ENCODE results near the gene PSMB7.

The PSMB7 gene

DNA sequence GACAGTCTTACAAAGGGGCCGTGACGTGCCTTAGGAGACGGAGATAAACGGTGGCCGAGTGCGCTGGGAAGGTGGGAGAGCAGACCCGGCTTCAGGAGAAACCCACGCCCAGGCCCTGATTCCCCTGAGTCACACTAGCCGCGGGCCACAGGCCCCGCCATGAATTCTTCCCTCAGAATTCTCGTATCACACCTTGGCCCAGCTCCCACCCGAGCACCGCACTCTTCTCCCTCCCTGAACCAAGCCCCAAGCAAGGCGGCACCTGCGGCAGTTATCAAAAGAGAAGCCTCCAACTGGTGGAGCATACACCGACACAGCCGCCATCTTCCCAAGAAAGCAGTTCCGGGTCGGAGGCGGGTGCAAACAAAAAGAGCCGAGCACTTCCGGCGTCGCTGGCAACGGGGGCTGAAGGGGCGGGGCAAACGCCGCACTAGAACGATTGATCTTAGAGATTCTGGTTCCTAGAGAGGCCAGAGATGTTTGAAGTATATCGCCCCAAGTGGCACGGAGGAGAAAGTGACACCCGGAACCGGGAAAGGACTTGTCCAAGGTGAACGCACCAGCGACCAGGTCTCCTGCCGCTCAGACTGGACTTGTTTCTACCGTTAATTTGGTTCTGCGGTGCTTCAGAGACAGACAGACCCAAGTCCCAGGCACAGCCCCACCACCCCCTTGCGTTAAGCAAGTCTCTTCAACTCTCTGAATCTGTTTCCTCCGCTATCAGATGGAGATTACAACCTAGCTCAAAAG, at the start of gene PSMB7:
PSMB7 (minus strand) TSS at position 341 of the 750 bp plus-strand sequence; CDS start at position 324, 17 bp downstream.
- peak; percentile 96 for DNase-seq (ENCODE audit: low read depth)

DNA sequence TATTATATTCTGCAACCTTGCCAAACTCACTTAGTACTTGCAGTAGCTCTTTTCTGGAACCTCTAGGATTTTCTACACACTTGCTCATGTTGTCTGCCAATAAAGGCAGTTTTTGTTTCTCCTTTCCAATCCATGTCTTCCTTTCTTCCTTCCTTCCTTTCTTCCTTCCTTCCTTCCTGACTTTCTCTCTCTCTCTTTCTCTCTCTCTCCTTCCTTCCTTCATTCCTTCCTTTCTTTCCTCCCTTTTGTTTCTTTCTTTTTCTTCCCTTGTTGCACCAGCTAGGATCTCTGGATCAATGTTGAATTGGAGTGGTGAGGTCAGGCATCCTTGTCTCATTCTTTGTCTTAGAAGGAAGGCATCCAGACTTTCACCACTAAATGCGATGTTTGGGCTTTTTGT, 47.5 kb upstream of the PSMB7 start:
- no peak for DNase-seq (ENCODE audit: low read depth)

DNA sequence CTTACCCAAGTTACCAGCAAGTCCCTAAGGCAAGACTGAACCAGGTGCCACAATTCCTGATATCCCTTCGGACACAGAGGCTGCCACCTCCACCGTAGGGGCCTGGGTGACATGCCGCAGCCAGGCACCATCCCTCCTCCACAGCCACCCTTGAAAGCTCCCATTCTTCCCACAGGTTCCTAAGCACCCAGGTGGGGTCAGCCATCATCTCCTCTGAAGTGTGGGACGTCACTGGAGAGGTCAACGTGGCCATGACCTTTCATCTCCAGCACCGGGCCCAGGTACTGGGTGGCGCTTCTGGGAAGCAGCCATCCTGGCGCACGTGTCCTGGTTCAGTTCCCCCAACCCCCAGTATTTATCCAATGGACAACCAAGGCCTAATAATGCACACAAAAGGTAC, 43.2 kb upstream of the PSMB7 start:
- no peak for DNase-seq (ENCODE audit: low read depth)

DNA sequence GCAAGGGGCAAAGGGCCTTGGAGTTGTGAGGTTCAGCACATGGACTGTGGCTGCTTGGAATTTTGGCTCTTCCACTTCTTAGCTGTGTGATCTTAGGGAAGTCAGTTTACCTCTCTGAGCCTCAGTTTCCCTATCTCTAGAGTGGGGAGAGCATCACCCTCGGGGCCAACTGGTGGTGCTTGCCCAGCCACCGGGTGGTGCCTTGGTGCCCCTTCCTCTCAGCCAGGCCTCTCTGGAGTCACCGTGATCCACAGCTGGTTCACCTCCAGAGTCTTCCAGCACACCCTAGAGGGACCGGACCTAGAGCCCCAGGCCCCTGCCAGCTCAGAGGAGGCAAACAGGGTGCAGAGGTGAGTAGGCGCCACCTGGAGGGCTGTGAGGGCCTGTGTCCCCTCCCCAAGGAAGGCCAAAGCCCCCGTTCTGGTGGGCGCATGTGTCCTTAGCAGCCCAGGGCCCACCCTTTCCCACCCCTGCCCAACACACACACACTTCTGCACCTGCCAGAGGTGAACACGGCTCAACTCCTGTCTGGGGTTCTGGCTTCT, 42.7 kb upstream of the PSMB7 start:
- DNase-seq (ENCODE audit: low read depth) = no peak

DNA sequence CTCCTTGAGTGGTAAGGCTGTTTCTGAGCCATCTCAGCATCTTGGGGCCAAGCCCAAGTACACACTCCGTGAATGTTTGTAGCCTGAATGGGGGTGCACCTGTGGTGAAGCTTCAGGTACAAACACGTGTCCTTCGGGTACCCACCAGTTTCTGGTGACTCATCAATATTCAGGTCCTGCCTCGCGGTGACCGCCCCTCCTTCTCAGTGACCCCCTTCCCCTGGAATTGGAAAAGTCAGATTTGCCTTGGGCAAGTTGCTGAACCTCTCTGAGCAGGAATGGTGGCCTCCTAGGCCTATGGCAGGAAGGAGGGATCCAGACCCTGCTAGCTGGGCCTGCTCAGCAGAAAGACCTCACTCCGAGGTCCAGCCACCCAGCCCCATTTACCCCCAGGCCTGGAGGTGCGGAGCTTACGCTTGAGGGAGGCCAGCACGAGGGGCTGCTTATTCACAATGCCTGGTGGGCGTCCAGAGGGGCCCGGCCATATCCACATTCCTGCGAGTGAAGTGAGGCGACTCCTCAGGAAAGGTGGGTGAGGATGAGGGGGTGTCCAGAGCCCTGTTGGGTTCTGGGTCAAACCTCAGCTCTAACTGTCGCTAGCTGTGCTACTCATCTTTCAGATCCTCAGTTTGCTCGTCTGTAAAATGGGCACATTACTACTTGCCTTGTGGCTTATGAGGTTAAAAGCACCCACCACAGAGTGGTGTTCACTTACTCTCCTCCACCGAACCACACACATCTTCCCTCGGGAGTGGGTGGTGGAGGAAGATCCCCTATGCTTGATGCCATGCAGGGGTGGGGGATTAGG, 42.0 kb upstream of the PSMB7 start:
- DNase-seq (ENCODE audit: low read depth) = no peak

DNA sequence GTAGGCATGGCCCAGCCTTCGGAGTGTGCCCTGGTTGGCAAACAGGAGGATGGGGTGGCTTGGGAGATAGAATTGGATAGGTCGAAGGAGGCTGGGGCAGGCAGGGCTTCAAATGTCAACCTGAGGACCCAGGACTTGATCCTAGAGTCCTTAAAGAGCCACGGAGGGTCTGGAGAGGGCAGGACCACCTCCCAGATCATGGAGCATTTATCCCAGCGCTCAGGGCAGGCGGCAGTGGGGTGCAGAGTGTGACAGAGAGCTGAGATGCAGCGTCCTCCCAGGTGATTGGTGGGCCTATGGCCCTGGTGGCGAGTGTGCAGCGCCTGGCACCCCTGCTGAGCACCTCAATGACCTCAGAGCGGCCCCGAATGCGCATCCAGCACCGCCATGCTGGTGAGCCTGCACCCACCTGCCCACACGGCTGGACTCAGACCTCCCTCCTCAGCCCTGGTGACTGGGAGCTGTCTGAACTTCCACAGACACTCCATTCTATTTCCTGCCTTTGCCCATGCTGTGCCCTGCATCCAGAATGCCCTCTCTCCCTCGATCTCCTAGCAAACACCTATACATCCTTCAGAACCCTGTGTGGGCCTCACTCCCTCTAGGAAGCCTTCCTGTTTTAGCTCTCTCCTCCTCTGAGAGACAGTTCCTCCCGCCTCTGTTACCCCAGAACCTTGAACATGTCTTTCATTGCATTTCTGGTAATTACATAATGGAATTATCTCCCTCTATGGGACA, 41.3 kb upstream of the PSMB7 start:
- no peak for DNase-seq (ENCODE audit: low read depth)

DNA sequence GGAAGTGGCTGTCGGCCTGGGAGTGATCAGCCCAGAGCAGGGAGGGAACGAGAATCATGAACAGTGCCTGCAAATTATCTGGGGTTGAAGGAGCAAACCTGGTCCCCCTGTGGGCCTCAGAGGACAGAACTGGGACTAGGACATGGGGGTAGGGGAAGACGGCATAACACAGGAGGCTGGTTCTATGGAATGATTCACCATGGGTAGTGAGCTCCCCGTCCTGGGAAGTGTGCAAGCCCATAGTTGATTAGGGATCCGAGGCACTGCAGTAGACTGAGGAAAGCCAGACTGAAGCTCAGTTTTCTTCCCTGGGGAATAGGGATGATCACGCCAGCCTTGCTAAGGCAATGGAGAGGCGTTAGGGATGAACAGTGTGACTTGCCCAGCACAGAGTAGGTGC, 40.6 kb upstream of the PSMB7 start:
- DNase-seq (ENCODE audit: low read depth) = no peak

DNA sequence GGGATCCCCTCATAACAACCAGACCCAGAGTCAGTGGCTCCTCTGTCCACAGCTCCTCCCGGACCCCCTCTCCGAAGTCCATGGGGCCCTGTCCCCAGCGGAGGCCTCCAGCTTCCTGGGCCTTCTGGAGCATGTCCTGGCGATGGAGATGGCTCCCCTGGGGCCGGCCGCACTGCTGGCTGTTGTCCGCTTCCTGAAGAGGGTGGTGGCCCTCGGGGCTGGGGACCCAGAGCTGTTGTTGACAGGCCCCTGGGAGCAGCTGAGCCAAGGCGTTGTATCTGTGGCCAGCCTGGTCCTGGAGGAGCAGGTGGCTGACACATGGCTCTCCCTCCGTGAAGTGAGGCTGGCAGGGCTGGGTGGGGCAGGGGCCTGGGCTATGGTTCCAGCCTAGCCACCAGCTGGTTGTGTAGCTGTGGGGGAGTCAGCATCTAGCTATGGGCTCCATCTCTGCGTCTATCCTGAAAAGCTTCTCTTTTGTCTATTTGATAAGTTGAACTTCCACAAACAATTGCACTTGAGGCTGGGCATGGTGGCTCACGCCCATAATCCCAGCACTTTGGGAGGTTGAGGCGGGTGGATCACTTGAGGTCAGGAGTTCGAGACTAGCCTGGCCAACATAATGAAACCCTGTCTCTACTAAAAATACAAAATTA, 39.7 kb upstream of the PSMB7 start:
- no peak for DNase-seq (ENCODE audit: low read depth)

DNA sequence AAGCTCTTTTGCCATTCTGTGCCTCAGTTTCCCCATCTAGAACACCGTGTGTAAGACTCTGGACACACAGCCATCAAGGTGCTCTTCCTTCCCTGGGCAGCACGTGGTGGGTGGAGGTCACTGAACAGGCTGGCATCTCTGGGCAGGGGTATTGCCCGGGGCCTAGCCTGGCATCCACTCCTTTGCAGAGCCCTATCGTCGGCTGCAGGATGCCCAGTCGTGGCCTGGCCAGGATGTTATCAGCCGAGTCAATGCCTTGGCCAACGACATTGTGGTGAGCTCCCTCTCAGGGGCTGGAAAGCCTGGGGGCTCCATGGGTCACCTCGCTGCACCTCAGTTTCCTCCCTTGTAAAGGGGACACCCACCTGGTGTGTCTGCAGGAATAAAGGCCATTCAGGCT, 39.1 kb upstream of the PSMB7 start:
- DNase-seq (ENCODE audit: low read depth) = no peak

DNA sequence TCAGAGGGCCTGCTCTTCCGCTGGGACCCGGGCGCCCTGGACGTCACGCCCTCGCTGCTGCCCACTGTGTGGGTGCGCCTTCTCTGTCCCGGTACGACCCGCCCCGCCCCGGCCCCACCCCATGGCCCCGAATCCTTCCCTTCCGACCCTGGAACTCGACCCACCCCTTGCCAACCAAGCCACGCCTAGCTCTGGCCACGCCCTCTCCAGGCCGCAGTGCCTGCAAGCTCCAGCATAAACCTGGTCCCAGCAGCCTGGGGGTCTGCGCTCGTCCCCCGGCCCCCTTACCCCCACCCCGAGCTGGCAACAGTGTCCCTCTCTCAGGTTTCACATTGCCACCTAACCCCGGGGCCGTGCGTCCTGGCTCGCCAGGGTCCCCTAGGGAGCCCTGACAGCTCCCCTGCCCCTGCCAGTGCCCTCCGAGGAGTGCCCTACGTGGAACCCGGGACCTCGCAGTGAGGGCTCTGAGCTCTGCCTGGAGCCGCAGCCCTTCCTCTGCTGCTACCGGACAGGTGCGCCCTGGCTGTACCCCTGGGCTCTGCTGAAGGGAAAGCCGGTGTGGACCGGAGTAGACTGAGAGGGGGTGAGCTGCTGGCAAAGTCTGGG, 38.4 kb upstream of the PSMB7 start:
- no peak for DNase-seq (ENCODE audit: low read depth)

DNA sequence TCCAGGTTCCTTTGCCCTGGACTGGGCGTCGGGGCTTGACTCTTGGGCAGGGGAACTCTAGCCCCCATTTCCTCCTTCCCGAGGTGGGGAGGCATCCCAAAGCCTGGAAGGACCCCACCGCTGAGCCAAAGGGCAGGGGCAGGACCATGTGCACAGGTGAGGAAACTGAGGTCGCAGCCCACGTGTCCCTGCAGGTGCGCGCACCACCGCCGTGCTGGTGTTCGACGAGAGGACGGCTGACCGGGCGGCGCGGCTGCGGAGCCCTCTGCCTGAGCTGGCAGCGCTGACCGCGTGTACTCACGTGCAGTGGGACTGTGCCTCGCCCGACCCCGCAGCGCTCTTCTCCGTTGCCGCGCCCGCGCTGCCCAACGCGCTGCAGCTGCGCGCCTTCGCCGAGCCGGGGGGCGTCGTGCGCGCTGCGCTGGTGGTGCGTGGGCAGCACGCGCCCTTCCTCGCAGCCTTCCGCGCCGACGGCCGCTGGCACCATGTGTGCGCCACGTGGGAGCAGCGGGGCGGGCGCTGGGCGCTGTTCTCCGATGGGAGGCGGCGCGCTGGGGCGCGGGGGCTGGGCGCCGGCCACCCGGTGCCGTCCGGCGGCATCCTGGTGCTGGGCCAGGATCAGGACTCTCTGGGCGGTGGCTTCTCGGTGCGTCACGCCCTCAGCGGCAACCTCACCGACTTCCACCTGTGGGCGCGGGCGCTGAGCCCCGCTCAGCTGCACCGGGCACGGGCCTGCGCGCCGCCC, 37.8 kb upstream of the PSMB7 start:
- no peak for DNase-seq (ENCODE audit: low read depth)

DNA sequence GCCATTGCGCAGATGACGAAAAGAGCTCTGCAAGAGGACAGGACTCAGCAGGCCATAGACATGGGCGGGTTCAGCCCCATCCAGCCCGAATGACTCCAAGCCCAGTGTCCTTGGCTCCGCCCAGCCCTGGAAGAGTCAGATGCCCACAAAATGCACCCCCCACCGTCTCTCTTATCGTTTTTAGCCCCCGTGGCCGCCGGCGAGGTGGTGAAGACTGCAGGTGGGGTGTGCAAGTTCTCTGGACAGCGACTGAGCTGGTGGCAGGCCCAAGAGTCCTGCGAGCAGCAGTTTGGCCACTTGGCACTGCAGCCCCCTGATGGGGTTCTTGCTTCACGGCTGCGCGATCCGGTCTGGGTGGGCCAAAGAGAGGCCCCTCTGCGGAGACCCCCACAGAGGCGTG, 37.1 kb upstream of the PSMB7 start:
- no peak for DNase-seq (ENCODE audit: low read depth)

DNA sequence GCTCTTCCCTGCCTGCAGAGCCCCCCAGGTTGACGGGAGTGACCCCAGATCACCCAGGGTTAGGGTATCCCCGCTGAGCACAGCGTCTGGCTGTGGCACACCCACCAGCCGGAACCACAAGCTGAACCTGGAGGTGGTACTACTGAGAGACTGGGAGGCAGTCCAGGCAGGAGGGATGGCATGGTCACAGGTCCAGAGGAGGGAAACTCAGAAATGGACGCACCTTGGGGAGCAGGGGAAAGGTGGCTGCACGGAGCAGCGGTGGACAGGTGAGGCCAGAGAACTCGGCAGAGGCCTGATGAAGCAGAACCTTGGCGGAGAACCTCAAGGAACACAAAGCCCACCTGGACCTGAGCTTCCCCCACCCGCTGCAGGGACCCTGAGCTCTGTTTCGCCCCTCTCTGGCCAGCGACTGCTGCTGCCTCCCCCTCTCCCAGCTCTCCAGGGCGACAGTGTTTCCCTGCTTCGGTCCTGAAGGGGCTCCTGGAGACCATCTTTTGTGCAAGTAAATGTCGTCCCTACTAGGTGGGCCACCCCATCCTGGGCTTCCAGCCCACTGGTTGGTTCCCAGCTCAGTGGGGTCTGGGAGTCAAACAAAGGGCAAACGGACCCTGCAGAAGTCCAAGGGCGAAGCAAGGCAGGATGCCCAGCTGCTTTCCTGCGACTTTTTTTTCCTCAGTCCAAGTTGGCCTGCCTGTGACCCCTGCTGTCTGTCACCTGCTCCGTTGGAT, 35.9 kb upstream of the PSMB7 start:
- no peak for DNase-seq (ENCODE audit: low read depth)

DNA sequence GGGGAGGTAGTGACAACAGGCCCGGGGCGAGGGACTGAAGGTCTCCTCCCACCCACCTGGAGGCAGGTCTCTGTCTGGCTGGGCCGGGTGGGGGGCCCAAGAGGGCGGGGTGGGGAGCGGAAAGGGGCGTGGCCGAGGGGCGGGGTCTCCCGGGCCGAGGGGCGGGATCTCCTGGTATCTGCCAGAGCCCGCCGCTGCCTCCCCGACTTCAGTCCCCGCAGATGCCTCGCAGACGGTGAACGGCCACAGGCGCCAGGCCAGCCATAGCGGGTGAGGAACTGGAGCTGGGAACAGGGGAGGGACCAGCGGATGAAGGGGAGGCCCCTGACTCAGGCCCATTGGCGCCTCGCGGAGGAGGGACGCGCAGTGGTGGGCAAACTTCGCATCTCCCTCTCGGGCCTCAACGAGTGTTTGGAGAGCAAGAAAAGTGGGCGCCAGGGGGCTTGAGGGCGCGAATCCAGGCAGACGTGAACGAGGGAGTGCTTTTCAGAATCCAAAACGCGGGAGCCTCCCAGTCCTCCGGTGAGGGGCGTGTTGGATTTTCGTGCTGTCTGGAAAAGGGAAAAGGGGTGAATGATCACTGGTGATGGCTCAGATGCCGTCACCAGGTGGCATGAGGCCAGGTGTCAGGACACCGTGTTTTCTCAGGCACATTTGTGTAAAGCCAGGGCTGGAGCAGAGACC, 35.1 kb upstream of the PSMB7 start, which contains the start of gene ADGRD2:
ADGRD2 (plus strand) TSS at position 211 of the 684 bp plus-strand sequence. CDS start 1,216 bp downstream, outside the sequence.
- DNase-seq (ENCODE audit: low read depth) = no peak

DNA sequence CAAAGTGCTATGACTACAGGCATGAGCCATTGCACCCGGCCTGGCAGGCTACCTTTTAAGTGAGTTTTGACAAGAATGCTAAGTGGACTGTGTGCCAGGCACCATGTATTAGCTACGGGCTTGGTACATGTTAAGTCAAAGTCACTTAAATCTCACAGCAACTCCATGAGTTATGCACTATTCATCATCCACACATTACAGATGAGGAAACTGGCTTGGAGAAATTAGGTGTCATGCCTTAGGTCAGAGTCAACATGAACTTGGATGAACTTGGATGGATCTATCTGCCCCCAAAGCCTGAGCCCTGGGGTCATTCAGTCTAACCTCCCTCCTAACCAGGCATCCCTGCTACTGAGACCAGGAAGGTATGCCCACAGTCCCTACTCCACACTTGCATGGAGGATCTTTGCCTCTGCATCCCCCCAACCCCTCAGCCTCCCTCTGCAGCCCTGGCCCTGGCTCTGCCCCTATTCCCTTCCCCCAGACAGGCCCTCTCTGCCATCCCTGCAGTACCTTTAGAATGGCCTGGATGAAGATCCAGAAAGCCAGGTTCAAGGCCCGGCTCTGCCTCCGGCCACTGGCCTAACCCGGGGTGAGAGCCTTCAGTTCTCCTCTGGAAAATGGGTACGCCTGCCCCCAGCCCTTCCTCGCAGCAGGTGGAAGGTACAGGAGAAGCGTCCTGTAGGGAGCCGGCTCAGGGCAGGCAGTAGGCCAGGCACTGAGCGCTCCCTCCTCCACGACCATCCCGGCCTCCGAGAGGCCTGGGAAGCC, 34.3 kb upstream of the PSMB7 start:
- DNase-seq (ENCODE audit: low read depth) = no peak

DNA sequence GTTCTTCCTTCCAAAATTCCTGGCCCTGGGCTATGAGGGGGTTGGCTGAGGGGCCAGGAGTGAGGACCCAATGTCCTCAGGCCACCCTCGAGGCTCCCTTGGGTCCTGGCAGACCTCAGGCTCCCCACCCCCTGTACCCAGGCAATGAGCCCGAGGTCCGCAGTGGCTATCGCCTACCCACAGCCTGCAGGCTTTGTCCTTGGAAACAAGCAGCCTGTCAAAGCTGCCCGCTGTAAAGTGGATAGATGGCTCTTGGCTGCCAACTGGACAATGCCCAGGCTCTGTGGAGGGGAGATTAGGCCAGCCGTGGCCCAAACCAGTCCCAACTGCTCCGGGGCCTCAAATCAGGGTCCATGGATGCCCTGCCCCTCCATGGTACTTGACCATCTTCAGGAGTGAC, 32.8 kb upstream of the PSMB7 start:
- DNase-seq (ENCODE audit: low read depth) = no peak

DNA sequence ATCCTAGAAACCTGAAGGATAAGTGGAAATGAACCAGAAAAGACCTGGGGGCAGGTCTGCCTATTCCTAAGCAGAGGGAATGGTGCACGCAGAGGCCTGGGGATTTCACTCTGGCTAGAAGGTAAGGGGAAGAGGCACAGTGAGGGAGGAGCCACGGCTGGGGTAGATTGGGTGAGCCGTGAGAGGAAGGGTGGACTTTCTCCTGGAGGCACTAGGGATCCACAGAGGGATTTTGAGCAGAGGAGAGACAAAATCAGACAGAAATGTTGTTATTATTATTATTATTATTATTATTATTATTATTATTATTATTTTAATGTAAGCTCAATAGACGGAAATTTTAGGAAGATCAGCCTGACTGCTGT, 32.0 kb upstream of the PSMB7 start:
- no peak for DNase-seq (ENCODE audit: low read depth)

DNA sequence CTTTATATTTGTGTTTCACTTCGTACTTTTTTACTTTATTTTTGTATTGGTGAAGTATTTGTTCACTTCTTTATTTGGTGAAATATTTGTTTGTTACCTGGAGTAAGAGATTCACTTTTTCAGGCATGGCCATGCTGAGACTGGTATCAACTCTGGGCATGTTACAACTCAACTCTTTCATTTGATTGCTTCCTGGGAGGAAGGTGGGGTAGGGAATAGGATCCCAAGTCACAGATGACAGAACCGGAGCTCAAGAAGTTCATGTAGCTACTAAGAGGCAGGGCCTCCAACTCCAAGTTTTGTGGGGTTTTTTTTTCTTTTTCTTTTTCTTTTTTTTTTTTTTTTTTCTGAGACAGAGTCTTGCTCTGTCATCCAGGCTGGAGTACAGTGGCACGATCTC, 28.9 kb upstream of the PSMB7 start:
- DNase-seq (ENCODE audit: low read depth) = no peak

DNA sequence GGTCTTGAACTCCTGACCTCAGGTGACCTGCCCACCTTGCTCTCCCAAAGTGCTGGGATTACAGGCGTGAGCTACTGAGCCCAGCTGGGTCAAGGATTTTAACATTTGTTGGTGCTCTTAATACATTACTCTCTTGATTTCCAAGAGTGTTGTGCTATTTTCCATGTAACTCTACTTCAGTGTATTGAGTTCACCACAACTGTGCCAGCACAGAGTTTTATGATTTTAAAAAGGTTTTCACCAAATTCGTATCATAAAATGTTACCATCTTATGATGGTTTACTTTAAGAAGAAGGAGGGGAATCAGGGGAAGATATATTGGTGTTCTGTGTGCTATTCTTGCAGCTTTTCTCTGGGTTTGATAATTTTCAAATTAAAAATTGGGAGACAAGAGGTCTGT, 28.4 kb upstream of the PSMB7 start:
- DNase-seq (ENCODE audit: low read depth) = no peak

All from activated gamma-delta T cell treated with anti-CD3 and anti-CD28 coated beads, Interleukin-2, amount 50 U/mL, for 16 hours (primary cell).